ENCODE data around the gene FOXP4. TPM values are rescaled to one million over a fixed set of nuclear protein-coding genes. Genes with fewer than 3 reads are reported as not detected.

Gene FOXP4
- total and polyA plus RNA-seq, 4 donors: 2.5 to 16.0 (median 4.3) TPM

DNA sequence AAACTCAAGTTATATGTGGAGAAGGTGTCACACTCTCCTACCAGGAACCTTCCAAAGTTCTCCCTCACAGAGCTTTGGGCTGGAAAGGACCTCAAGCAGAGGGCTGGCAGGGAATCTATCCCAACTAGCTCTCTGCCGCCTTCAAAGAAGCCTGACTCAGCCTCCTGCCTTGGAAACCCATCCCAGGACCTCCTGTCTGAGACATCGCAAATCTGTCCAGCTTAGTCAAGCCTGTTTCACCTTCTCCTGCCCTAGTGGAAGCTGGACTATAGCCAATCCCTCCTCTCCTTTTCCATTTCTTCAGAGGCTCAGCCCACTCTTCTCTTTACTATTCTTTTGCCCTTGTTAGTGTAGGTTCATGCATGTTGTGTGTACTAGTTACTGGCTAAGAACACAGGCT, 48.2 kb upstream of the FOXP4 start:
- Histone ChIP-seq H3K9ac (ENCODE audit: low read depth in 1 of 2, low read length in 2 of 2) (no peak overlapping the region), H3K27ac (ENCODE audit: low read depth in 1 of 2, low read length in 2 of 2) (no peak overlapping the region), H3K4me1 (ENCODE audit: control insufficient read depth in 4 of 4, insufficient read depth in 4 of 4, low read length in 3 of 4) (no peaks in the 10 kb centered on the region), H3K27me3 (ENCODE audit: control insufficient read depth in 4 of 4, insufficient read depth in 4 of 4, low read length in 3 of 4) (no peaks in the 10 kb centered on the region), H3K9me3 (ENCODE audit: control insufficient read depth in 4 of 4, low read length in 3 of 4) (no peaks in the 10 kb centered on the region), H3K36me3 (ENCODE audit: control insufficient read depth in 4 of 4, insufficient read depth in 3 of 4, low read depth in 1 of 4, low read length in 3 of 4) (no peaks in the 10 kb centered on the region), H3K4me3 (ENCODE audit: low read depth in 1 of 3, low read length in 3 of 3) (no peak overlapping the region)
- WGBS: 93% methylated on average over 2 of the region's 2 CpGs
- no peak for DNase-seq (ENCODE audit: low spot score)
- TF ChIP-seq ATF3 (IDR thresholded peaks at IDR 0.05) (no peak), RXRA (IDR thresholded peaks at IDR 0.05) (no peak)

- H3K27me3 ChIP-seq (ENCODE audit: control insufficient read depth in 4 of 4, insufficient read depth in 4 of 4, low read length in 3 of 4): peaks cover 0 to 3% (median 0%) of the 10 kb centered on the region in 4 donors
- WGBS: 90% methylated on average over 6 of the region's 6 CpGs
- TF ChIP-seq YY1 (IDR thresholded peaks at IDR 0.05): no peak
- TF ChIP-seq, protein P1, sequence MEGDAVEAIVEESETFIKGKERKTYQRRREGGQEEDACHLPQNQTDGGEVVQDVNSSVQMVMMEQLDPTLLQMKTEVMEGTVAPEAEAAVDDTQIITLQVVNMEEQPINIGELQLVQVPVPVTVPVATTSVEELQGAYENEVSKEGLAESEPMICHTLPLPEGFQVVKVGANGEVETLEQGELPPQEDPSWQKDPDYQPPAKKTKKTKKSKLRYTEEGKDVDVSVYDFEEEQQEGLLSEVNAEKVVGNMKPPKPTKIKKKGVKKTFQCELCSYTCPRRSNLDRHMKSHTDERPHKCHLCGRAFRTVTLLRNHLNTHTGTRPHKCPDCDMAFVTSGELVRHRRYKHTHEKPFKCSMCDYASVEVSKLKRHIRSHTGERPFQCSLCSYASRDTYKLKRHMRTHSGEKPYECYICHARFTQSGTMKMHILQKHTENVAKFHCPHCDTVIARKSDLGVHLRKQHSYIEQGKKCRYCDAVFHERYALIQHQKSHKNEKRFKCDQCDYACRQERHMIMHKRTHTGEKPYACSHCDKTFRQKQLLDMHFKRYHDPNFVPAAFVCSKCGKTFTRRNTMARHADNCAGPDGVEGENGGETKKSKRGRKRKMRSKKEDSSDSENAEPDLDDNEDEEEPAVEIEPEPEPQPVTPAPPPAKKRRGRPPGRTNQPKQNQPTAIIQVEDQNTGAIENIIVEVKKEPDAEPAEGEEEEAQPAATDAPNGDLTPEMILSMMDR (IDR thresholded peaks at IDR 0.05; ENCODE audit: low read depth, low read length, missing input control): no peak
- no peak overlapping the region for H3K4me3 ChIP-seq (ENCODE audit: low read depth in 1 of 3, low read length in 3 of 3)
- no peak for DNase-seq (ENCODE audit: low spot score)
- no peaks in the 10 kb centered on the region for H3K9me3 ChIP-seq (ENCODE audit: control insufficient read depth in 4 of 4, low read length in 3 of 4)
- H3K36me3 ChIP-seq (ENCODE audit: control insufficient read depth in 4 of 4, insufficient read depth in 3 of 4, low read depth in 1 of 4, low read length in 3 of 4): no peaks in the 10 kb centered on the region
- no peak overlapping the region for H3K27ac ChIP-seq (ENCODE audit: low read depth in 1 of 2, low read length in 2 of 2)
- H3K9ac ChIP-seq (ENCODE audit: low read depth in 1 of 2, low read length in 2 of 2): no peak overlapping the region
- peaks cover 3 to 6% (median 5%) of the 10 kb centered on the region in 4 donors for H3K4me1 ChIP-seq (ENCODE audit: control insufficient read depth in 4 of 4, insufficient read depth in 4 of 4, low read length in 3 of 4)
These were observed 47.1 kb upstream of the FOXP4 start for GRCh38 chr6:41498968-41499599.

DNA sequence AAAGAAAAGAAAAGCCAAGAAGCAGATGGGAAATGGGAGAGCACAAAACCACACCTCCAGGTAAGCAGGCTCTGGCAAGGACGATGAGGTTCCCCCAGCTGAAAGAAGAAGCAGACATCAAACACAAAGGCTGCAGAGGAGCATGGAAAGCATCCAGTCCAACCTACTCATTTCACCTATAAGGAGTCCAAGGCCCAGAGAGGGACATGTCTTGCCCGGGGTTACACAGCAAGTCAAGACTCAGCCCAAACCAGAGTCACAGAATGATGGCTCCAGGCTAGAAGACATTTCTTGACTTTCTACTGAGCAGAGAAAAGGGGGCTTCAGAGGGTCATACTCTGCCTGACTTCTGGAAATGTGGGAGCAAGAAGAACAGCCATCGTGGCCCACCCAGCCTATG, 45.6 kb upstream of the FOXP4 start:
- 66% methylated on average over 3 of the region's 3 CpGs for WGBS

More for the DNA sequence above, 45.6 kb upstream of the FOXP4 start:
- Histone ChIP-seq H3K27me3 (ENCODE audit: control insufficient read depth in 4 of 4, insufficient read depth in 4 of 4, low read length in 3 of 4) (peaks cover 0 to 6% (median 0%) of the 10 kb centered on the region in 4 donors), H3K9ac (ENCODE audit: low read depth in 1 of 2, low read length in 2 of 2) (no peak overlapping the region), H3K9me3 (ENCODE audit: control insufficient read depth in 4 of 4, low read length in 3 of 4) (no peaks in the 10 kb centered on the region), H3K4me3 (ENCODE audit: low read depth in 1 of 3, low read length in 3 of 3) (no peak overlapping the region), H3K36me3 (ENCODE audit: control insufficient read depth in 4 of 4, insufficient read depth in 3 of 4, low read depth in 1 of 4, low read length in 3 of 4) (no peaks in the 10 kb centered on the region), H3K4me1 (ENCODE audit: control insufficient read depth in 4 of 4, insufficient read depth in 4 of 4, low read length in 3 of 4) (peaks cover 12 to 19% (median 16%) of the 10 kb centered on the region in 4 donors), H3K27ac (ENCODE audit: low read depth in 1 of 2, low read length in 2 of 2) (no peak overlapping the region)
- TF ChIP-seq JUND (IDR thresholded peaks at IDR 0.05) (no peak), GABPA (IDR thresholded peaks at IDR 0.05 in 1 of 2, conservative IDR thresholded peaks at IDR 0.05 in 1 of 2) (no peak), NR2F2 (IDR thresholded peaks at IDR 0.05) (no peak), FOXA2 (IDR thresholded peaks at IDR 0.05) (no peak), SP1 (IDR thresholded peaks at IDR 0.05) (no peak)
- TF ChIP-seq, protein P1 (IDR thresholded peaks at IDR 0.05; ENCODE audit: low read depth, low read length, missing input control): no peak
- DNase-seq (ENCODE audit: low spot score): no peak

All from liver (tissue), 9 donors.